H9 (cell line): ENCODE measurements around the gene SPINT2. TPM values are rescaled to one million over a fixed set of nuclear protein-coding genes. Genes with fewer than 3 reads are reported as not detected.

Experiments used
- DNase-seq: peaks from one replicate; pipeline ENCODE4 v3.0.0-alpha.2; 2017
- H2AFZ ChIP-seq: one replicate; pipeline ENCODE4 v1.6.1; 2013; ENCODE audit warnings: mild to moderate bottlenecking, low read length, control low read depth, moderate library complexity
- H2AK5ac ChIP-seq: 2 replicates; pipeline ENCODE4 v1.6.1; 2013; ENCODE audit warnings: low read length, control low read depth, mixed read lengths; ENCODE audit not compliant: insufficient read length
- H2BK120ac ChIP-seq: one replicate; pipeline ENCODE4 v1.6.1; 2013; ENCODE audit warnings: low read depth, mild to moderate bottlenecking, low read length, control low read depth, inconsistent platforms; ENCODE audit not compliant: poor library complexity, severe bottlenecking
- H2BK12ac ChIP-seq: 2 replicates; pipeline ENCODE4 v1.6.1; 2013; ENCODE audit warnings: low read length, control low read depth, mixed read lengths, low read depth; ENCODE audit not compliant: insufficient read length
- H2BK15ac ChIP-seq: 2 replicates; pipeline ENCODE4 v1.6.1; 2013; ENCODE audit warnings: low read depth, low read length, control low read depth
- H2BK20ac ChIP-seq: one replicate; pipeline ENCODE4 v1.6.1; 2013; ENCODE audit warnings: low read depth, mild to moderate bottlenecking, low read length, control low read depth, inconsistent platforms; ENCODE audit not compliant: poor library complexity, severe bottlenecking
- H2BK5ac ChIP-seq: 2 replicates; pipeline ENCODE4 v1.6.1; 2013; ENCODE audit warnings: low read length, control low read depth, mixed read lengths; ENCODE audit not compliant: insufficient read length
- H3K14ac ChIP-seq: 2 replicates; pipeline ENCODE4 v1.6.1; 2013; ENCODE audit warnings: low read length, control low read depth; ENCODE audit not compliant: insufficient read depth
- H3K18ac ChIP-seq: 2 replicates; pipeline ENCODE4 v1.6.1; 2013; ENCODE audit warnings: low read depth, mild to moderate bottlenecking, mixed read lengths, low read length, control low read depth; ENCODE audit not compliant: insufficient read length
- H3K23ac ChIP-seq: 2 replicates; pipeline ENCODE4 v1.6.1; 2013; ENCODE audit warnings: low read length, control low read depth, mixed read lengths, low read depth; ENCODE audit not compliant: insufficient read length
- H3K23me2 ChIP-seq: 2 replicates; pipeline ENCODE4 v1.6.1; 2013; ENCODE audit warnings: low read depth, mild to moderate bottlenecking, mixed read lengths, low read length, control low read depth; ENCODE audit not compliant: insufficient read length, poor library complexity, severe bottlenecking
- H3K27ac ChIP-seq: 2 replicates; pipeline ENCODE4 v1.5.1; 2013; ENCODE audit warnings: low read length, control low read depth, mixed read lengths, low read depth; ENCODE audit not compliant: insufficient read length
- H3K27me3 ChIP-seq: 2 replicates; pipeline ENCODE4 v1.6.1; 2013; ENCODE audit warnings: low read length, control low read depth, inconsistent platforms; ENCODE audit not compliant: insufficient read depth
- H3K4ac ChIP-seq: 2 replicates; pipeline ENCODE4 v1.6.1; 2013; ENCODE audit warnings: low read depth, mild to moderate bottlenecking, control low read depth, inconsistent platforms, low read length, moderate library complexity
- H3K4me1 ChIP-seq: 2 replicates; pipeline ENCODE4 v1.6.1; 2013; ENCODE audit warnings: low read length, control low read depth, inconsistent platforms; ENCODE audit not compliant: insufficient read depth
- H3K4me2 ChIP-seq: 2 replicates; pipeline ENCODE4 v1.6.1; 2013; ENCODE audit warnings: low read length, control low read depth, mixed read lengths; ENCODE audit not compliant: insufficient read length, insufficient read depth
- H3K56ac ChIP-seq: 2 replicates; pipeline ENCODE4 v1.6.1; 2013; ENCODE audit warnings: low read depth, mild to moderate bottlenecking, mixed read lengths, low read length, control low read depth; ENCODE audit not compliant: insufficient read length
- H3K79me1 ChIP-seq: 2 replicates; pipeline ENCODE4 v1.6.1; 2013; ENCODE audit warnings: low read depth, mild to moderate bottlenecking, moderate library complexity, low read length, control low read depth, inconsistent platforms; ENCODE audit not compliant: insufficient read depth, poor library complexity, severe bottlenecking
- H3K79me2 ChIP-seq: 2 replicates; pipeline ENCODE4 v1.6.1; 2013; ENCODE audit warnings: low read length, control low read depth, inconsistent platforms; ENCODE audit not compliant: insufficient read depth
- H3K9ac ChIP-seq: 2 replicates; pipeline ENCODE4 v1.6.1; 2013; ENCODE audit warnings: low read length, control low read depth, mixed read lengths; ENCODE audit not compliant: insufficient read length; ENCODE audit errors: extremely low read depth
- H3K9me3 ChIP-seq: one replicate; pipeline ENCODE4 v1.6.1; 2013; ENCODE audit warnings: low read depth, low read length, inconsistent platforms; ENCODE audit not compliant: control insufficient read depth
- H3T11ph ChIP-seq: one replicate; pipeline ENCODE4 v1.6.1; 2013; ENCODE audit warnings: mild to moderate bottlenecking, low read length, control low read depth, inconsistent platforms
- H4K20me1 ChIP-seq: one replicate; pipeline ENCODE4 v1.6.1; 2013; ENCODE audit not compliant: control insufficient read depth, insufficient read length, insufficient read depth
- H4K5ac ChIP-seq: 2 replicates; pipeline ENCODE4 v1.6.1; 2013; ENCODE audit warnings: low read depth, mild to moderate bottlenecking, mixed read lengths, low read length, control low read depth; ENCODE audit not compliant: insufficient read length
- H4K8ac ChIP-seq: replicated peaks from 2 replicates; pipeline ENCODE4 v1.6.1; 2013; ENCODE audit warnings: low read length, control low read depth, mixed read lengths, low read depth; ENCODE audit not compliant: insufficient read length
- H4K91ac ChIP-seq: 2 replicates; pipeline ENCODE4 v1.6.1; 2013; ENCODE audit warnings: low read depth, mild to moderate bottlenecking, moderate library complexity, mixed read lengths, low read length, control low read depth; ENCODE audit not compliant: insufficient read length
- H3K27ac Mint-ChIP-seq, 3 experiments: 2 replicates in 2 of 3; 3 replicates in 1 of 3; pipeline ENCODE4 v1.8.0; 2020 to 2021; ENCODE audit warnings: mixed read lengths in 3 of 3, mild to moderate bottlenecking in 1 of 3, moderate library complexity in 1 of 3
- H3K27me3 Mint-ChIP-seq: 2 replicates; pipeline ENCODE4 v1.8.0; 2021; ENCODE audit warnings: low read depth, mild to moderate bottlenecking, moderate library complexity, mixed read lengths
- H3K36me3 Mint-ChIP-seq, 3 experiments: 2 replicates in 2 of 3; 3 replicates in 1 of 3; pipeline ENCODE4 v1.8.0; 2020 to 2021; ENCODE audit warnings: low read depth in 3 of 3, mixed read lengths in 3 of 3; ENCODE audit not compliant: insufficient read depth in 1 of 3
- H3K4me1 Mint-ChIP-seq, 2 experiments: 2 replicates each; pipeline ENCODE4 v1.8.0; 2020; ENCODE audit warnings: mixed read lengths in 2 of 2
- H3K4me3 Mint-ChIP-seq, 2 experiments: 2 replicates in 1 of 2; 3 replicates in 1 of 2; pipeline ENCODE4 v1.8.0; 2020 to 2021; ENCODE audit warnings: mild to moderate bottlenecking in 2 of 2, mixed read lengths in 2 of 2, moderate library complexity in 1 of 2
- H3K9me3 Mint-ChIP-seq, 2 experiments: 2 replicates in 1 of 2; 3 replicates in 1 of 2; pipeline ENCODE4 v1.8.0; 2020; ENCODE audit warnings: mild to moderate bottlenecking in 2 of 2, mixed read lengths in 2 of 2, moderate library complexity in 1 of 2
- WGBS: extraction: QIAGEN DNeasy Blood & Tissue Kit; methylation state at CpG from one replicate; pipeline ENCODE4 v1.1.7; 2013; ENCODE audit warnings: missing lambda C conversion rate, low lambda C conversion rate, mixed read lengths; ENCODE audit not compliant: insufficient read length; ENCODE audit errors: extremely low coverage; 5-methylcytosine and 5-hydroxymethylcytosine counted together
- total RNA-seq: library from RNA; stranded (reverse); gene quantifications from 2 replicates; pipeline ENCODE4 v1.2.1, GENCODE V29; 2021
- TF ChIP-seq, protein P1 (sequence below): fragments of 200-600 bp; sonication (generic); conservative IDR thresholded peaks from 3 replicates; pipeline ENCODE4 v1.8.0; 2021; ENCODE audit warnings: antibody characterized with exemption, mild to moderate bottlenecking

The SPINT2 gene
- total RNA-seq, 1 experiment from 2014 or later: 283 TPM

DNA sequence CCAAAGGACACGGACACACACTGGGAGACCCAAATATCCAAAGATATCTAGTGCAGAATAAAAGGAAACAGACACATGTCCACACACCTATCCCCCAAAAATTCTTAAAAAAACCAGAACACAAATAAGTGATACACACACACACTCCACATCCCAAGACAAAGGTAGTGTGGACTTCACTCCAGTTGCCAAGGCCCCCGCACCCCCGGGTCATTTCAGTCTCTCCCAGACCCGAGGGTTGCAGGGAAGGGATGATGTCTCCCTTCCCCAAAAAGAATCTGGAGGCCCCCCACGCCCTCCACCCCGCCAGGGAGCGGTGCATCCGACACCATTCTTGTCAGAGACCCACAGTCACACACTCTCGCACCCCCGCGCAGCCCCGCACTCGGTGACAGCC lies 40.8 kb upstream of the SPINT2 start:
- Histone ChIP-seq H4K91ac (no peak overlapping the region), H3K14ac (no peak overlapping the region), H3K56ac (no peak overlapping the region), H3K9ac (no peak overlapping the region), H2BK20ac (no peak overlapping the region), H4K20me1 (peaks cover 2% of the 10 kb centered on the region), H2AK5ac (no peak overlapping the region), H4K5ac (no peak overlapping the region), H2BK12ac (no peak overlapping the region), H3K9me3 (no peaks in the 10 kb centered on the region), H3K4ac (no peak overlapping the region), H3K18ac (no peak overlapping the region), H3K79me2 (no peaks in the 10 kb centered on the region), H3K27ac (no peak overlapping the region), H3K4me1 (0 out of 2 replicates have a peak, but pooled peaks cover 2% of the 10 kb centered on the region), H3K27me3 (no peaks in the 10 kb centered on the region), H4K8ac (no peak overlapping the region), H2BK5ac (no peak overlapping the region), H3K4me2 (peak overlapping the region; percentile 57), H2BK120ac (no peak overlapping the region), H3K23ac (no peak overlapping the region), H2BK15ac (no peak overlapping the region), H3K23me2 (peaks cover 5% of the 10 kb centered on the region), H3T11ph (no peak overlapping the region), H3K79me1 (no peaks in the 10 kb centered on the region), H2AFZ (no peak overlapping the region)
- TF ChIP-seq, protein P1, sequence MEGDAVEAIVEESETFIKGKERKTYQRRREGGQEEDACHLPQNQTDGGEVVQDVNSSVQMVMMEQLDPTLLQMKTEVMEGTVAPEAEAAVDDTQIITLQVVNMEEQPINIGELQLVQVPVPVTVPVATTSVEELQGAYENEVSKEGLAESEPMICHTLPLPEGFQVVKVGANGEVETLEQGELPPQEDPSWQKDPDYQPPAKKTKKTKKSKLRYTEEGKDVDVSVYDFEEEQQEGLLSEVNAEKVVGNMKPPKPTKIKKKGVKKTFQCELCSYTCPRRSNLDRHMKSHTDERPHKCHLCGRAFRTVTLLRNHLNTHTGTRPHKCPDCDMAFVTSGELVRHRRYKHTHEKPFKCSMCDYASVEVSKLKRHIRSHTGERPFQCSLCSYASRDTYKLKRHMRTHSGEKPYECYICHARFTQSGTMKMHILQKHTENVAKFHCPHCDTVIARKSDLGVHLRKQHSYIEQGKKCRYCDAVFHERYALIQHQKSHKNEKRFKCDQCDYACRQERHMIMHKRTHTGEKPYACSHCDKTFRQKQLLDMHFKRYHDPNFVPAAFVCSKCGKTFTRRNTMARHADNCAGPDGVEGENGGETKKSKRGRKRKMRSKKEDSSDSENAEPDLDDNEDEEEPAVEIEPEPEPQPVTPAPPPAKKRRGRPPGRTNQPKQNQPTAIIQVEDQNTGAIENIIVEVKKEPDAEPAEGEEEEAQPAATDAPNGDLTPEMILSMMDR: no peak
- peaks cover 23 to 36% of the 10 kb centered on the region in 2 experiments for H3K4me1 Mint-ChIP-seq
- peaks cover 20% of the 10 kb centered on the region for H3K27me3 Mint-ChIP-seq
- DNase-seq: no peak
- peak overlapping the region; percentile 84 to 86 for H3K4me3 Mint-ChIP-seq
- H3K9me3 Mint-ChIP-seq: no peaks in the 10 kb centered on the region; a peak in 1 of 5 replicates
- peaks cover 7 to 16% (median 11%) of the 10 kb centered on the region in 3 experiments for H3K36me3 Mint-ChIP-seq
- WGBS: no CpG with 5 or more reads among the region's 13 CpGs
- H3K27ac Mint-ChIP-seq: no peak overlapping the region; a peak in 1 of 7 replicates
